Measurements from ENCODE around the gene ASPN.

The ASPN gene

DNA sequence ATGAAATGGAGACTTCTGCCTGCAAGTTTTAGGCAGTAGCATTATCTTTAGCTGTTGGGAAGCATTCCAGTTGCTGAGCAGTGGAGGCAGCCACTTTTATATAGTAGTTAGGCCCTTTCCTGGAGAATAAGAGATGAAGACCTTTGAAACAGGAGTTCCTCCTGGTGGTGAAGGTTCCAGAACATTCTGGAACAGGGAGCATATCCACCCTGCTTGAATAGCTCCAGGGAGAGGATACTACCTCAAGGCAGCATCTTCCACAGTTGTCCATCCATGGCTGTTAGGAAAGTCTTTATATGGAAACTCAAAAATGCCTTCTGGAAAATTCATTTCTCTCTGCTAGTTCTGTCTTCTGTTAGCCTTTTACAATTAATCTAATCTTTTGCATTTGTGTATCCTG is 3.0 kb downstream of the ASPN start:
- no peak for DNase-seq (ENCODE audit: extremely low spot score)
- TF ChIP-seq, protein P1, sequence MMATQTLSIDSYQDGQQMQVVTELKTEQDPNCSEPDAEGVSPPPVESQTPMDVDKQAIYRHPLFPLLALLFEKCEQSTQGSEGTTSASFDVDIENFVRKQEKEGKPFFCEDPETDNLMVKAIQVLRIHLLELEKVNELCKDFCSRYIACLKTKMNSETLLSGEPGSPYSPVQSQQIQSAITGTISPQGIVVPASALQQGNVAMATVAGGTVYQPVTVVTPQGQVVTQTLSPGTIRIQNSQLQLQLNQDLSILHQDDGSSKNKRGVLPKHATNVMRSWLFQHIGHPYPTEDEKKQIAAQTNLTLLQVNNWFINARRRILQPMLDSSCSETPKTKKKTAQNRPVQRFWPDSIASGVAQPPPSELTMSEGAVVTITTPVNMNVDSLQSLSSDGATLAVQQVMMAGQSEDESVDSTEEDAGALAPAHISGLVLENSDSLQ (IDR thresholded peaks at IDR 0.05): no peak
- ChIA-PET POLR2A (no interaction called here), CTCF (no interaction called here)

DNA sequence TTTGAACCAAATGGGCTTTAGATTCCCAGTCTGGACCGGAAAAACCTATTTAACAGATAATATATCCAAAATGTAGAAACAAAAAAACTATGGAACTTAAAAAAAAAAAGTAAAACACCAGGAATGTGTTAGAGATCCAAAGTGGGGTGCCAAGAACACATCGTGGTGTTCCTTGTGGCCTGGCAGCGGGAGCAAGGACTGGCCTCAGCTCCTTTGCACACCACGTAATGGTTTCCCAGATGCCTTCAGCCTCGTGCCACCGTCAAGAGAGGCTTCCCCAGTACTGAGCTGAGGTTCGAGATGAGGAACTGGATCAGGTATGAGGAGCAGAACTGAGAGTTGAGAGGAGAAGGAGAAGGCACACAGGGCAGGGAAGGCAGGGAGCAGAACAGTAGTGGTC is 3.5 kb downstream of the ASPN start:
- POLR2A ChIA-PET: no interaction called here
- DNase-seq (ENCODE audit: extremely low spot score): no peak
- CTCF ChIA-PET: no interaction called here
- TF ChIP-seq HDGF (IDR thresholded peaks at IDR 0.05; ENCODE audit: borderline replicate concordance) (no peak), L3MBTL2 (conservative IDR thresholded peaks at IDR 0.05) (no peak), FOXM1 (IDR thresholded peaks at IDR 0.05; ENCODE audit: borderline replicate concordance) (no peak), NFRKB (IDR thresholded peaks at IDR 0.05) (no peak), FOXK2 (IDR thresholded peaks at IDR 0.05) (no peak), SP1 (IDR thresholded peaks at IDR 0.05) (no peak)

GRCh38 chr9:92476962-92477361 is 5.3 kb downstream of the ASPN start:
- CTCF ChIA-PET: no interaction called here
- no peak for TF ChIP-seq TARDBP (IDR thresholded peaks at IDR 0.05)
- no peak for TF ChIP-seq FOXK2 (IDR thresholded peaks at IDR 0.05)
- TF ChIP-seq L3MBTL2 (conservative IDR thresholded peaks at IDR 0.05): no peak
- TF ChIP-seq FOXA1 (IDR thresholded peaks at IDR 0.05): no peak
- TF ChIP-seq CTBP1 (IDR thresholded peaks at IDR 0.05; ENCODE audit: borderline replicate concordance): no peak
- no peak for TF ChIP-seq HDGF (IDR thresholded peaks at IDR 0.05; ENCODE audit: borderline replicate concordance)
- TF ChIP-seq, protein P1 (IDR thresholded peaks at IDR 0.05): no peak
- DNase-seq (ENCODE audit: extremely low spot score): no peak
- POLR2A ChIA-PET: no interaction called here

DNA sequence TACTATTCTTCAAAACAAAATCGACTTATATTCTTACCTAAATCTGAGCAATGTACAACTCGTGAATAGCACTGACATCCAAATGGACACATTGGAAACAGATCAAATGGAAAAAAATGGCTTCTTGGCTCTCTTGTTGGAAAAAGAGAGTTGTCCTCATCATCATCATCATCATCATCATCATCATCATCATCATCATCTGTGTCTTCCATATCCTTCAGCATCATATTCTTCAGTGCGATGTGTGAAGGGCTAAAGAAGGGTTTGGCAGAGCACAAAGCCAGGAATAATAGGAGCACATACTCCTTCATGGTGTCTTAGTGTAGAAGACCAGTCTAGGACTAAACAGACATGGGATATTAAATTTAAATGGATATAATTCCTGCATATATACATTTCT is 7.7 kb downstream of the ASPN start:
- CTCF ChIA-PET: no interaction called here
- POLR2A ChIA-PET: no interaction called here
- TF ChIP-seq LEF1 (IDR thresholded peaks at IDR 0.05; ENCODE audit: borderline replicate concordance): no peak
- no peak for TF ChIP-seq L3MBTL2 (conservative IDR thresholded peaks at IDR 0.05)
- no peak for DNase-seq (ENCODE audit: extremely low spot score)

GRCh38 chr9:92468206-92468605 is 14.1 kb downstream of the ASPN start:
- POLR2A ChIA-PET: no interaction called here
- DNase-seq (ENCODE audit: extremely low spot score): no peak
- TF ChIP-seq SUZ12 (IDR thresholded peaks at IDR 0.05) (no peak), FOXA1 (IDR thresholded peaks at IDR 0.05) (no peak), L3MBTL2 (conservative IDR thresholded peaks at IDR 0.05) (no peak)
- CTCF ChIA-PET: no interaction called here

DNA sequence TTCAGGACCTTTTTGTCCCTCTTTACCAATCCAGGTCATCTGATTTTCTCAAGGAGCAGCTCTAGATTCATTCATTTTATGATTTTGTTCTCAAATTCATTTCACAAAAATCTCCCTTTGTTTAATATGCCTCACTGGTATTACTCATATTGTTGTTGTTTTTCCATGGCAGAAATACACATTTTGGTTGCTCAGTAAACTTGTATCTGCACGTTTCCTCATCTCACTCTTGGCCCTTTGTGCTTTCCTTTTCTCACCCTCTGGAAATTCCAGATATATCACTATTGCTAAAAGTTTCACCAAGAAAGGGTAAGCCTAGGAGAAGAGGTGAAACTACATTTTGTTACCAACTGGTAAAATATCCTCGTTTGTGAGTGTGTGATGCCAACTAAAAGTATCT is 14.8 kb downstream of the ASPN start:
- ChIA-PET CTCF (no interaction called here), POLR2A (no interaction called here)
- TF ChIP-seq NFRKB (IDR thresholded peaks at IDR 0.05) (no peak), FOXM1 (IDR thresholded peaks at IDR 0.05; ENCODE audit: borderline replicate concordance) (no peak), CTBP1 (IDR thresholded peaks at IDR 0.05; ENCODE audit: borderline replicate concordance) (no peak), FOXK2 (IDR thresholded peaks at IDR 0.05) (no peak), ZNF384 (IDR thresholded peaks at IDR 0.05) (no peak), L3MBTL2 (conservative IDR thresholded peaks at IDR 0.05) (no peak), TARDBP (IDR thresholded peaks at IDR 0.05) (no peak), HDGF (IDR thresholded peaks at IDR 0.05; ENCODE audit: borderline replicate concordance) (no peak)
- TF ChIP-seq, protein P1 (IDR thresholded peaks at IDR 0.05): no peak
- no peak for DNase-seq (ENCODE audit: extremely low spot score)

- CTCF ChIA-PET: no interaction called here
- no peak for TF ChIP-seq LEF1 (IDR thresholded peaks at IDR 0.05; ENCODE audit: borderline replicate concordance)
- no peak for TF ChIP-seq ZNF384 (IDR thresholded peaks at IDR 0.05)
- TF ChIP-seq BHLHE40 (IDR thresholded peaks at IDR 0.05; ENCODE audit: borderline replicate concordance): no peak
- no peak for TF ChIP-seq L3MBTL2 (conservative IDR thresholded peaks at IDR 0.05)
- no peak for TF ChIP-seq TARDBP (IDR thresholded peaks at IDR 0.05)
- TF ChIP-seq FOXA1 (IDR thresholded peaks at IDR 0.05): no peak
- TF ChIP-seq, protein P1 (IDR thresholded peaks at IDR 0.05): no peak
- no peak for TF ChIP-seq SP1 (IDR thresholded peaks at IDR 0.05)
- no peak for TF ChIP-seq ELF4 (IDR thresholded peaks at IDR 0.05)
- TF ChIP-seq NFRKB (IDR thresholded peaks at IDR 0.05): no peak
- TF ChIP-seq SUZ12 (IDR thresholded peaks at IDR 0.05): no peak
- no peak for TF ChIP-seq ARNT (IDR thresholded peaks at IDR 0.05)
- no peak for TF ChIP-seq FOXK2 (IDR thresholded peaks at IDR 0.05)
- no peak for TF ChIP-seq HDGF (IDR thresholded peaks at IDR 0.05; ENCODE audit: borderline replicate concordance)
- TF ChIP-seq FOXM1 (IDR thresholded peaks at IDR 0.05; ENCODE audit: borderline replicate concordance): no peak
- no peak for DNase-seq (ENCODE audit: extremely low spot score)
- POLR2A ChIA-PET: no interaction called here
Measured at GRCh38 chr9:92467041-92467440, 15.3 kb downstream of the ASPN start.
